Inflammatory macrophage (primary cell): ENCODE data around the gene DMC1.

Source experiments
- DNase-seq, 2 donors: peaks; one replicate each; pipeline ENCODE4 v3.0.0-alpha.2; 2020 to 2022

DMC1 gene

DNA sequence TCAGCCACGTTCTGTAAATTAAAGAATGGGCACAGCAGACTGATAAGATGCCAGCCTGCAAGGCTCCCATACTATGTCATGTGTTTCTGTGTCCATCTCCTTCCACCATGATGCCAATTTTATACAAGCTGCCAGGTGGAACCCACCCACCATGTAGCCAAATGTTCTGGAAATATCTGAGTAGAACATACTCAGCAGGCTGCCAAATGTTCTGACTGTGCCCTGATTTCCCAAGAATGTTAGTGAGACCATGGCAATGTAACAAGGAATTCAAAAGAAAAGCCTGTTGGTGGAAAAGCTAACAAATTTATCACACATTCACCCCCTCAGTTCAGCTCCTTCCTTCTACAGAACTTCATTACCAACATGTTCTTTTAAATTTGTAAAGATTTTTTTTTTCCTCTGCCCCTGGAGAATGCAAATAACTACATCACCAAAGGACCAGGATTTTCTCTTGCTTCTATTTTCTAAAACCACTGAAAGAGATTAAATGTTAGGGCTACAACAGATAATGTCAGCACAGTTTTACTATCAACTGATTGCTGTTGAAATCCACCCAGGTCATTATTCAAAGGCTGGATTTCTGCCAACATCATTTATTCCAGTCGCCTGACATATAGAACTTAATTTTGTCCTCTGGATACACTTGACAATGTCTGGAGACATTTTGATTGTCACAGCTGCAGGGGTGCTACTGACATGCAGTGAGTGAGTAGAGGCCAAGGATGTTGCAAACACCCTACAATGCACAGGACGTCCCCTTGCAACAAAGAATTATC is 3.1 kb downstream of the DMC1 start:
- DNase-seq, result no peak

- no peak for DNase-seq
Observed at GRCh38 chr22:38565441-38565840, 4.5 kb downstream of the DMC1 start.

DNA sequence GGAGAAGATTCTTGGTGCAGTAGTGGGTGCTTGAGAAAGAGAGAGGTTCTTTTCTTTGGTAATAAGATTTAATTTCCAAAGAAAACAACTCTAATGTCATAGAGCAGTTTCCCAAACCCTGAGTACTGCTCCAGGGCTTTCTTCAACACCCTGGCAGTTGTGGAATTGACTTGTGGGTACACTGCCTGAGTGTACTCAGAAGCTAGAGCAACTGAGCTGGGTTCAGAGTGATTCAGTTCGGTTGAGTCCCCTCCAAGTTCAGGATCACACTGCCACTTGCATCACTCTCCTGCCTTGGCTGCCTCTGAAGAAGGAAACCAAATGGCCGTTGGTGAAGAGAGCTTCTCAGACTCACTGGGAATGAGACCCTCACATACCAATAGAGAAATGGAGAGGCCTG is 5.3 kb downstream of the DMC1 start:
- DNase-seq, result no peak

DNA sequence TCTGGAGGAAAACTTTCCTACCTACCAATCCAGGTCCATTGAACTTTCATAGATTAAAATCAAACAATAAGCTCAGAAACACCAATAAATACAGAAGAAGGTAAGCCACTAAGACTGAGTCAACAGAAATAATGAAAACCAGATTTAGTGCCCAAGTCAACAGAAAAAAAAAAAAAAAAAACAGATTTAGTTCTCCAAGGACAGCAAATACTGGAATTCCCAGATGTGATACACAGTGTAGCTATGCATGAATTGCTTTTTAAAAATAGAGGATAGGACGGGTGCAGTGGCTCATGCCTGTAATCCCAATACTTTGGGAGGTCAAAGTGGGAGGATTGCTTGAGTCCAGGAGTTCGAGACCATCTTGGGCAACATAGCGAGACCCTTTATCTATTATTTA is 15.7 kb downstream of the DMC1 start:
- no peak for DNase-seq

DNA sequence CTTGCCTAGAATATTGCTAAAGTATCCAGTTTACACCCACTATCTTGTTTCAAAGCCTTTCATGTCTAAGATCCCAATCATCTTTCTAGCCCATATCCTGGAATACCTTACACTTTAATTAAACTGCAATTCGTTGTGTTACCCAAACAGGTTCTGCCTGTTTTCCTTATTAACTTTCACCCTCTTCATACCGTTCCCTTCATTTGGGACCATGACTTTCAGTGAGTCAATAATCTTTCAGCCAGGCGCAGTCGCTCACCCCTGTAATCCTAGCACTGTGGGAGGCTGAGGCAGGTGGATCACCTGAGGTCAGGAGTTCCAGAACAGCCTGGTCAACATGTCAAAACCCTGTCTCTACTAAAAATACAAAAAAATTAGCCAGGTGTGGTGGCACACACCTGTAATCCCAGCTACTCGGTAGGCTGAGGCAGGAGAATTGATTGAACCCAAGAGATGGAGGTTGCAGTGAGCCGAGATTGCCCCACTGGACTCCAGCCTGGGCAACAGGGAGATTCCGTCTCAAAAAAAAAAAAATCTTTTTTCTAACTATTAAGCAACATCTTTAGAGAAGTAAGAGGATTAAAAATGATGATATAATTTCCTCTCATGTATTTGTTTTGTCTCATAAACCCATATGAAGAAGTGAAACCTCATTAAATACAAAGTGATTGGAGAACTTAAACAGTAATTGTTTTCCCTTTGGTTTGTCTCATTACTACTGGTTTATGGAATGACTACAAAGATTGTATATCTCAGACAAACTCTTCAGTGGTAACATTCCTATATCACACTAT is 20.7 kb downstream of the DMC1 start:
- DNase-seq, result peak; percentile 62 to 94

GRCh38 chr22:38540701-38541100 is 29.3 kb downstream of the DMC1 start:
- no peak for DNase-seq

DNA sequence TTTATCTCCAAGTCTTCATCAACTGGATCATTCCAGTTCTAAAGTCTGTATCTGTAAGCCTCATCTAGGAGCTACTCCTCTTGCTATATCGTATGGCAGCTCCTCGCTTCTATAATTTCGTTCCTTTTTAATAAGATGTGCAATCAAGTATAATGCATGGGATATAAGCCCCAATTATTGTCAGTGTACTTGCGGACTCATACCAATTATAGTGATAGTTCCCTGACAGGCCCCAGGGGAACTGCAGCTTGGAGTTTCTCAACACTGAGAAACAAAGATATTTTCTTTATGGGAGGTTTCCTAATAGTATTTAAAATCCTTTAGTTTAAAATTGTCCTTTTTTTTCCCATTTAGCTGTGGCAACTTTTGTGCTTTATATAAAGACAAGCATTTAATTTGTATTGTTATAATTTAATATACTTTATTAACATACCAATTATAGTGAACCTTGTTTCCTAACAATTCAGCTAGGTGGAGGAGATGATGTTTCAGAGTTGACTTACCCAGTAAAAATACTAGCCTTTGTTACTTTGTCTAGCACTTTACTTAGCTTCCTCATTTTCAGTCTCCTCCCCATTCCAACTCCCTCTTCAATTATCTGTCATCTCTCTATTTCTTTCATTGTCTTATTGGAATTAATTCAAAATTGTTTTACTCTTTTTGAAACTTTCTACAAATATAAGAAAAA is 38.6 kb downstream of the DMC1 start:
- DNase-seq, result peak in 1 of 2 donors; percentile 16

DNA sequence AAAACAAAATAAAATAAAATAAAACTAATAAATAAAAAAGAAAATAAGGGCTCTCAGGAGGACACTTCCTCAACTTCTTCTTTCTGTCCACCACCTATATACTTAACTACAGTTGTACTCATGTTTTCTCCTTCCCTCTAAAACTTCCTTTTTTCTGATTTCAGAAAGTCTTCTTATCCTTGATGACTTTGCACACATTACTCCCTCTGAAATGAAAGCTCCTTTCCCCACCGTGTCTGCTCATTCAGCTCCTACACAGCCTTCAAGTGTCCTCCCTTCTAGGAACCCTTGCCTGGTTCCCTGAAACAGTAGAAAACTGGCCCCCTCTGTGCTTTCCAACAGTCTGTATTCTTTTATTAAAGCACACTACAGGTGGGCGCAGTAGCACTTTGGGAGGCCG is 45.6 kb downstream of the DMC1 start:
- DNase-seq, result peak in 1 of 2 donors; percentile 51

DNA sequence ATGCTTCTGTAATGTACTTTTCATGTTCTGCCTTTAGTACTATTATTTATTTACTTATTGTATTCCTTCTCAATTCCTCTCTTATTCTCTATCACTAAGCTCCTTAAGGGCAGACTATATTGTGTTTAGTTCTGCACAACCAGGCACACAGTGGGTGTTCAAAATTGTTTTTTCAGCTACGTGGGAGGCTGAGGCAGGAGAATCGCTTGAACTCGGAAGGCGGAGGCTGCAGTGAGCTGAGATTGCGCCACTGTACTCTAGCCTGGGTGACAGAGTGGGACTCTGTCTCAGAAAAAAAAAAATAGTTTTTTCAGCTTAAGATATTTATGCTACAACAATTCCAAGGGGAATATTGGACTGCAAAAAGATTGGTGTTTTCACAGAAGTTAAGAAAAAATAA is 46.5 kb downstream of the DMC1 start:
- DNase-seq, result peak in 1 of 2 donors; percentile 22

- no peak for DNase-seq
Observed at GRCh38 chr22:38523029-38523428, 47.0 kb downstream of the DMC1 start.

GRCh38 chr22:38519453-38520250 is 50.3 kb downstream of the DMC1 start:
- DNase-seq, result no peak

- no peak for DNase-seq
Observed at GRCh38 chr22:38518620-38519019, 51.4 kb downstream of the DMC1 start.

GRCh38 chr22:38513063-38513462 is 56.9 kb downstream of the DMC1 start:
- no peak for DNase-seq

DNA sequence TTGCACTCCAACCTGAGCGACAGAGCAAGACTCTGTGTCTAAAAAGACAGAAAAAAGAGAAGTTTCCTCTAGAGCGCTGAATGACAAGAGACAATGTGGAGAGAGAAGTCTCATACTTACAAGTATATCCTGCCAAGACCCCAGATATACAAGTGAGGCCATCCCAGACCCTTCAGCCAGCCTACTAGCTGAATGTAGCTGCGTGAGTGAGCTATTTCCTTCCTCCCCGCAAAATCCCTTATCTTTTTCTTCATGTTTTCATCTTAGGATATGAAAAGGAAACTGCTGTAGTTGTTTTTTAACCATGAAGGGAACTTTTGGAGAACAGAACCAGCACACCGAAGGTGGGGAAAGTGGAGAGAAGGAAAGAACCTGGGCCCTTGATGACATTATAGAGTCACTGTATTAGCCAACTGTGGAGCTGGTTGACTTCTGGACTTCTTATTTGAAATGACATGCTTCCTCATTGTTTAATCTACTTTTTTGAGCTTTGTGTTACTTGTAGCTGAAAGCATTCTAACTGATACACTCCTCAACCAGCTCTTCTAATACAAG is 59.5 kb downstream of the DMC1 start:
- peak; percentile 19 to 32 for DNase-seq

- DNase-seq, result peak; percentile 97 to 99
Observed at GRCh38 chr22:38506118-38506962, 63.6 kb downstream of the DMC1 start, which contains the start of gene DDX17. Gene DDX17 (minus strand): TSS chr22:38506311.

DNA sequence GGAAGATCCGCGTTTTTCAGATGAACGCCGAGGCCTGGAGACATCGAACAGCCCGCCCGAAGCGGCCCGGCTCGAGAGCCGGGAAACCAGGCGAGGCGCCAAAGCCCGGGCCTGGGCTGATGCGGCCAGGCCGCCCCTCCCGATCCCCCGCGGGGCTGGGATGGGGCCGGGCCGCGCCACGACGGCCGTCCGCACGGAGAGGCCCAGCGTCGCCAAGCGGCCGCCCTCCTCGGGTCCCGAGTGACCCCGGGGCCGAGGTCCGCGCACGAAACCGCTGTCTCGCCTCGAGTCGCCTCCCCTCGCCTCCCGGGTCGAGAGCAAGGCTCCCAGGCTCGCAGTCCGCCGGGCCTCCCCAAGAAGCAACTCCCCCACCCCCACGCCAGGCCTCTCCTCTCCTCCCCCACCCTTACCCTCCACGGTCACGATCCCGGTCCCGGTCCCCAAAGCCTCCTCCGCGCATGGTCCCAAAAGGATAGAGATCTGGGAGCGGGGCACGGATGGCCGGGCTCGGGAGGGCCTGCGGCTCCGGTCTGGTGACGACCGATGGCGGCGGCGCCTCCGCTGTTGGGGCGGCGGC is 64.4 kb downstream of the DMC1 start:
- peak in 1 of 2 donors; percentile 41 for DNase-seq

GRCh38 chr22:38504731-38505540 is 65.0 kb downstream of the DMC1 start:
- DNase-seq, result peak; percentile 46 to 65

DNA sequence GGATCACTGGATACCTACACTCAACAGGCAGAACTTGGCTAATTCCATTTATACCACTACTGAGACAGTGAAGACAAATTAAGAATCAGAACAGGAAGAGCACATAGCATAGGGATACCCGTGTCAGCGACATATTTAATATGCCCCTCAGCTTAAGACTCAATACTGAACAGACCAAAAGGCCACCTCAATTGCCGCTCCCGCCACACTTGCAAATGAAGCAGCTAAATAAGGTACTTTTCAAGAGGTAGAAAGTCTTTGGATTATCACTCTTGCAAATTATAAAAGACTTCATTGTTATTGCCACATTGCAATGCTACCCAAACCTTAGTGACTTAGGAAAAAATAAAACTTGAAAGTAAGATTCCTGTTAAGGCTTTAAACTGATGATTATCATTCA is 67.0 kb downstream of the DMC1 start:
- DNase-seq, result no peak

GRCh38 chr22:38501797-38502672 is 67.9 kb downstream of the DMC1 start:
- no peak for DNase-seq
